ENCODE measurements around the gene CWC22.
"Not testable (repeated sequence)": the region's sequence is repeated elsewhere in the genome, so short reads cannot be mapped to it uniquely, and the experiment has no call there.

The CWC22 gene

GRCh38 chr2:179932786-179933185 lies 74.3 kb downstream of the CWC22 start:
- H3K27ac Mint-ChIP-seq: no peak overlapping the region

GRCh38 chr2:179931502-179931901 lies 75.6 kb downstream of the CWC22 start:
- no peak for TF ChIP-seq CTCF (IDR thresholded peaks at IDR 0.05; ENCODE audit: unreplicated experiment in 3 of 3)
- Mint-ChIP-seq H3K27me3 (ENCODE audit: low read depth) (no peaks in the 10 kb centered on the region), H3K9me3 (peaks cover 44% of the 10 kb centered on the region), H3K36me3 (ENCODE audit: low read depth) (peaks cover 23% of the 10 kb centered on the region), H3K4me1 (peaks cover 13% of the 10 kb centered on the region), H3K4me3 (no peak overlapping the region), H3K27ac (no peak overlapping the region)

More at GRCh38 chr2:179932786-179933185, 74.3 kb downstream of the CWC22 start:
- no peak overlapping the region for H3K4me3 Mint-ChIP-seq
- H3K27me3 Mint-ChIP-seq (ENCODE audit: low read depth): no peaks in the 10 kb centered on the region
- TF ChIP-seq CTCF (IDR thresholded peaks at IDR 0.05; ENCODE audit: unreplicated experiment in 3 of 3): no peak
- peaks cover 13% of the 10 kb centered on the region for H3K4me1 Mint-ChIP-seq
- H3K36me3 Mint-ChIP-seq (ENCODE audit: low read depth): peaks cover 18% of the 10 kb centered on the region
- peaks cover 33% of the 10 kb centered on the region for H3K9me3 Mint-ChIP-seq

GRCh38 chr2:179929997-179930396 lies 77.1 kb downstream of the CWC22 start:
- not testable (repeated sequence) for H3K4me3 Mint-ChIP-seq; H3K27ac Mint-ChIP-seq; H3K27me3 Mint-ChIP-seq (ENCODE audit: low read depth); H3K4me1 Mint-ChIP-seq
- Mint-ChIP-seq H3K36me3 (ENCODE audit: low read depth) (peaks cover 28% of the 10 kb centered on the region), H3K9me3 (peaks cover 54% of the 10 kb centered on the region)

- no peak overlapping the region for H3K27ac Mint-ChIP-seq
- peaks cover 28% of the 10 kb centered on the region for H3K36me3 Mint-ChIP-seq (ENCODE audit: low read depth)
- no peaks in the 10 kb centered on the region for H3K27me3 Mint-ChIP-seq (ENCODE audit: low read depth)
- TF ChIP-seq CTCF (IDR thresholded peaks at IDR 0.05; ENCODE audit: unreplicated experiment in 3 of 3): no peak
- peaks cover 57% of the 10 kb centered on the region for H3K9me3 Mint-ChIP-seq
- H3K4me1 Mint-ChIP-seq: no peaks in the 10 kb centered on the region
- no peak overlapping the region for H3K4me3 Mint-ChIP-seq
These were observed 80.1 kb downstream of the CWC22 start for GRCh38 chr2:179927041-179927440.

- Mint-ChIP-seq H3K27ac (no peak overlapping the region), H3K27me3 (ENCODE audit: low read depth) (no peaks in the 10 kb centered on the region), H3K36me3 (ENCODE audit: low read depth) (peaks cover 18% of the 10 kb centered on the region), H3K9me3 (peaks cover 48% of the 10 kb centered on the region), H3K4me1 (no peaks in the 10 kb centered on the region), H3K4me3 (no peak overlapping the region)
- no peak for TF ChIP-seq CTCF (IDR thresholded peaks at IDR 0.05; ENCODE audit: unreplicated experiment in 3 of 3)
These were observed 81.4 kb downstream of the CWC22 start for GRCh38 chr2:179925713-179926112.

GRCh38 chr2:179917272-179917671 lies 89.8 kb downstream of the CWC22 start:
- Mint-ChIP-seq H3K36me3 (ENCODE audit: low read depth) (no peaks in the 10 kb centered on the region), H3K27ac (no peak overlapping the region), H3K4me1 (no peaks in the 10 kb centered on the region), H3K9me3 (no peaks in the 10 kb centered on the region), H3K4me3 (no peak overlapping the region), H3K27me3 (ENCODE audit: low read depth) (no peaks in the 10 kb centered on the region)
- TF ChIP-seq CTCF (IDR thresholded peaks at IDR 0.05; ENCODE audit: unreplicated experiment in 3 of 3): no peak
